IPS DF 6.9 (cell line): ENCODE results near the gene CASP10.
"Not testable (repeated sequence)": the region's sequence is repeated elsewhere in the genome, so short reads cannot be mapped to it uniquely, and the experiment has no call there.

Source experiments
- DNase-seq: peaks from one replicate; pipeline ENCODE4 v3.0.0-alpha.2; 2013; ENCODE audit warnings: low read depth, low spot score
- H3K27ac ChIP-seq: one replicate; pipeline ENCODE4 v1.5.1; 2013; ENCODE audit warnings: low read length, control low read depth
- H3K27me3 ChIP-seq: 2 replicates; pipeline ENCODE4 v1.6.1; 2013; ENCODE audit warnings: mild to moderate bottlenecking, low read length; ENCODE audit not compliant: control insufficient read depth, insufficient read depth
- H3K36me3 ChIP-seq: 2 replicates; pipeline ENCODE4 v1.6.1; 2013; ENCODE audit warnings: low read length; ENCODE audit not compliant: control insufficient read depth, insufficient read depth
- H3K4me1 ChIP-seq: 2 replicates; pipeline ENCODE4 v1.6.1; 2013; ENCODE audit warnings: low read length; ENCODE audit not compliant: control insufficient read depth, insufficient read depth
- H3K4me3 ChIP-seq: 2 replicates; pipeline ENCODE4 v1.5.1; 2013; ENCODE audit warnings: mild to moderate bottlenecking, low read length
- H3K9me3 ChIP-seq: 2 replicates; pipeline ENCODE4 v1.6.1; 2013; ENCODE audit warnings: low read length, inconsistent platforms; ENCODE audit not compliant: control insufficient read depth, insufficient read depth
- WGBS: extraction: QIAGEN DNeasy Blood & Tissue Kit; methylation state at CpG from one replicate; pipeline ENCODE4 v1.1.7; 2013; ENCODE audit warnings: mixed read lengths, missing lambda C conversion rate; ENCODE audit not compliant: insufficient read length, insufficient coverage; 5-methylcytosine and 5-hydroxymethylcytosine counted together

The CASP10 gene, protein sequence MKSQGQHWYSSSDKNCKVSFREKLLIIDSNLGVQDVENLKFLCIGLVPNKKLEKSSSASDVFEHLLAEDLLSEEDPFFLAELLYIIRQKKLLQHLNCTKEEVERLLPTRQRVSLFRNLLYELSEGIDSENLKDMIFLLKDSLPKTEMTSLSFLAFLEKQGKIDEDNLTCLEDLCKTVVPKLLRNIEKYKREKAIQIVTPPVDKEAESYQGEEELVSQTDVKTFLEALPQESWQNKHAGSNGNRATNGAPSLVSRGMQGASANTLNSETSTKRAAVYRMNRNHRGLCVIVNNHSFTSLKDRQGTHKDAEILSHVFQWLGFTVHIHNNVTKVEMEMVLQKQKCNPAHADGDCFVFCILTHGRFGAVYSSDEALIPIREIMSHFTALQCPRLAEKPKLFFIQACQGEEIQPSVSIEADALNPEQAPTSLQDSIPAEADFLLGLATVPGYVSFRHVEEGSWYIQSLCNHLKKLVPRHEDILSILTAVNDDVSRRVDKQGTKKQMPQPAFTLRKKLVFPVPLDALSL

DNA sequence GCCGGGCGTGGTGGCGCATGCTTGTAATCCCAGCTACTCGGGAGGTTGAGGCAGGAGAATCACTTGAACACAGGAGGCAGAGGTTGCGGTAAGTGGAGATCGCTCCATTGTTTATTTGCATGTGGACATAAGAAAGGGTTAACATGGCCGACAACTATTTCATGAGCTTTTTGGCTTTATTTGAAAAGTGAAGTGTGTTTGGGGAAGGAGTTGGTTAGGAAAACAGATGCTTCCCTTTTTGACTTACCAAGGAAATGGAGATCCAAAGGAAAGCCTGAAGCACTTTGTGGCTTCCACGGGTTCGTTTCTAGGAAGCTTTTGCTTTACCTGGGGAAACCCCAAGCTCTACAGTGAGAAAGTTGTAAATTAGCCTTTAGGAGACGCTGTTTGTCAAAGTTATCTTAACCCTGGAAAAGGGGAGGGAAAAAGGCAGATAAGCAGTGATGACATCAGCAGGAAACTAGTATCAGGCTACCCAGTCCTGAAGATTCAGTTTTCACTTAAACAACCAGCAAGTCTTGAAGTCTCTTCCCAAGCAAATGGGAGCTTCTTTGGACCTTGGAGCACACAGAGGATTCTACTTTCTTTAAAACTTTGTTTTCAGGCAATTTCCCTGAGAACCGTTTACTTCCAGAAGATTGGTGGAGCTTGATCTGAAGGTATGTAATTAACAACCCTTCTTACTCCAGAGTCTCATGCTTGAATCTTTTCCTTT is at the start of gene CASP10:
Gene CASP10 (plus strand): TSS at position 492 of the 715 bp plus-strand sequence. CDS start 2,637 bp downstream, outside the sequence.
- H3K4me3 ChIP-seq, result no peak within 1 kb of the TSS
- DNase-seq, result no peak
- H3K4me1 ChIP-seq, result no peaks in the 10 kb centered on the region; the same call in 1 of the 2 replicates
- WGBS, result no CpG with 5 or more reads among the region's 11 CpGs
- no peaks in the 10 kb centered on the region for H3K27me3 ChIP-seq
- H3K9me3 ChIP-seq, result no peaks in the 10 kb centered on the region; the same call in 1 of the 2 replicates
- no peak within 1 kb of the TSS for H3K27ac ChIP-seq
- no peaks in the 10 kb centered on the region for H3K36me3 ChIP-seq

DNA sequence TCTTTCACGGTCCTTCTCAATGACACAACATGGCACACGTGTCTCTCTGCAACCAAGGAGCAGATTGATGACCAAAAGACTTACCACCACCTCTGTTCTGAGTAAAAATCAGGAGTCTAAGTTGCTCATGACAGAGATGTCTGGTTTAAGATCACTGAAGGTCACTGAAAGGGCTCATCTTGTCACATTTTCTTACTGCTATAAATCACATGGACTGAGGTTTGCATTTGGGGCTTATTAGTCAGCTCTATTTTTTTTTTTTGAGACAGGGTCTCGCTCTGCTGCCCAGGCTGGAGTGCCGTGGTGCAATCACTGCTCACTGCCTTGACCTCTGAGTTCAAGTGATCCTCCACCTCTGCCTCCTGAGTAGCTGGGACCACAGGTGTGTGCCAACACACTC is 47.6 kb upstream of the CASP10 start:
- no peak for DNase-seq
- Histone ChIP-seq H3K4me3 (no peak overlapping the region), H3K36me3 (0 out of 2 replicates have a peak, but pooled peaks cover 5% of the 10 kb centered on the region), H3K27me3 (no peaks in the 10 kb centered on the region), H3K4me1 (no peaks in the 10 kb centered on the region), H3K9me3 (no peaks in the 10 kb centered on the region), H3K27ac (no peak overlapping the region)
- no CpG with 5 or more reads among the region's 4 CpGs for WGBS

DNA sequence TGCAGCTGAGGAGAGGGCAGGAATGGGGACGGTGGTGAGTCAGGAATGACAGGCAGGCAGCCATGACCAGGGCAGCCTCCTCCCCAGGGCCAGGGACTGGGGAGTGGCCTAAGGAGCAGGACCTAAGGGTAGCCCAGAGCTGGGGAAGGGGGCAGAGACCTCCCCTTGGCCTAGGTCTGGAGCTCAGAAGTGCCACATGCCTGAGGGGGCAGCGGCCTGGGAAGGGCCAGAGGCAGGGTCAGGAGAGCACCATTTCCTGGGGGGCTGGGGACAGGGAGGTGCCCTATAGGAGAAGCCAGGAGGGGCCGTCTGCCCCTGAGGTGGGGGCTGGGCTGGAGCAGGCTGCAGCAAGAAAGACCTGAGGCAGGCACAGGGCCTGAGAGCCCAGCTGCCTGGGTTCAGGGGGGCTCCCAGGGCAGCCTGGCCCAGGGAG is 46.0 kb upstream of the CASP10 start:
- Histone ChIP-seq H3K27ac (no peak overlapping the region), H3K9me3 (no peaks in the 10 kb centered on the region), H3K27me3 (no peaks in the 10 kb centered on the region), H3K4me3 (no peak overlapping the region), H3K36me3 (0 out of 2 replicates have a peak, but pooled peaks cover 5% of the 10 kb centered on the region), H3K4me1 (no peaks in the 10 kb centered on the region)
- WGBS, result no CpG with 5 or more reads among the region's 3 CpGs
- no peak for DNase-seq

DNA sequence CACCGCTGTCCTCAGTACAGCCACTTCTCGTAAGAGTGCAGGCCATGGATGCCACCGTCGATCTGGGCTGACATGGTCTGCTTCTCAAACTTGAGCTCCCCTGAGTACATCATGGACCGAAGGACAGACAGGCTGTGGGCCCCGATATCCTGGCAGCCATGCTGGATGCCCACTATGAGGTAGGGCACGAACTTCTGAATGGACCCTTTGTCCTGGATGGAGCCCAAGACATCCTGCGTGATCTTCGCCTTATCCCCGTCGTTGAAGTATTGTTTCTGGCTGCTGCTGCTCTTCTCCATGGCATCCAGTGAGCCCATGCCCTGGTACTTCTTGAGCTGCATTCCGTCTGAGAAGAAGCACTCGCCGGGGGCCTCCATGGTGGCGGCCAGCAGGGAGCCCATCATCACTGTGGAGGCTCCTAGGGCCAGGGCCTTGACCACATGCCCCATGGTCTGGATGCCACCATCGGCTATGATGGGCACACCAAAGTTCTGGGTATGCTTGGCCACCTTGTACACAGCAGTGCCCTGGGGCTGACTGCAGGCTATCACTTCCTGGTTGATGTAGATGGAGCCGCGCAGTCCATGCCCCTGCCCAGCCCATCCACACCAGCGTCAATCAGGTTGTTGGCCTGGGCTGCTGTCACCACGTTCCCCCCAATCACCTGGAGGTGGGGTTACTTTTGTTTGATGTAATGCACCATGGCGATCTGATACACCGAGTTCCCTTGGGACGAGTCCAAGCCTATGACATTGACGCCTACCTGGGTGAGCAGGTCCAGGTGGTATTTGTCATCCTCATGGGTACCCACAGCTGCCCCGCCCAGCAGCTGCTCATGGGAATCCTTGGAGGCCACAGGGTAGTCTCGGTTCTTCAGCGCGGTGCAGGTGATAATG is 45.2 kb upstream of the CASP10 start:
- no CpG with 5 or more reads among the region's 28 CpGs for WGBS
- Histone ChIP-seq H3K36me3 (0 out of 2 replicates have a peak, but pooled peaks cover 5% of the 10 kb centered on the region), H3K27ac (no peak overlapping the region), H3K4me1 (no peaks in the 10 kb centered on the region), H3K27me3 (no peaks in the 10 kb centered on the region), H3K4me3 (no peak overlapping the region), H3K9me3 (no peaks in the 10 kb centered on the region)
- DNase-seq, result no peak

DNA sequence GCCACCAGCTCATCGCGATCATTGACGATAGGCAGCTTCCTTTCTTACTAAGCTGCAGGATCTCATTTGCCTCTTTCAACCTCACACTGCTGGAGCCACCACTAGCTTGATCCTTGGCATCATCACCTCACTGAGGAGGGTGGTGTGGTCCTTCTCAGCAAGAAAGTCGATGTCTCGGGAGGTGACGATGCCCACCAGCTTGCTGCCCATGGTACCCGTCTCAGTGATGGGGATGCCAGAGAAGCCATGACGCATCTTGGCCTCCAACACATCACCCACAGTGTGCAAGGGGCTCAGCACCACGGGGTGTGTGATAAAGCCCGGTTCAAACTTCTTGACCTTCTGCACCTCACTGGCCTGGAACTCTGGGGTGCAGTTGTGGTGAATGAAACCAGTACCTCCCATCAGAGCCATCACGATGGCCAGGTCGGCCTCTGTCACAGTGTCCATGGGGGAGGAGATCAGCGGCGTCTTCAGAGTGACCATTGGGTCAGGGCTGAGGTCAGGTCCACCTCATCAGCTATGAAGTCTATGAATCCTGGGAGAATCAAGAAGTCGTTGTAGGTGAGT is 44.5 kb upstream of the CASP10 start:
- Histone ChIP-seq H3K9me3 (no peaks in the 10 kb centered on the region), H3K4me1 (no peaks in the 10 kb centered on the region), H3K27me3 (no peaks in the 10 kb centered on the region), H3K27ac (no peak overlapping the region), H3K36me3 (0 out of 2 replicates have a peak, but pooled peaks cover 5% of the 10 kb centered on the region), H3K4me3 (no peak overlapping the region)
- no CpG with 5 or more reads among the region's 15 CpGs for WGBS
- DNase-seq, result no peak

DNA sequence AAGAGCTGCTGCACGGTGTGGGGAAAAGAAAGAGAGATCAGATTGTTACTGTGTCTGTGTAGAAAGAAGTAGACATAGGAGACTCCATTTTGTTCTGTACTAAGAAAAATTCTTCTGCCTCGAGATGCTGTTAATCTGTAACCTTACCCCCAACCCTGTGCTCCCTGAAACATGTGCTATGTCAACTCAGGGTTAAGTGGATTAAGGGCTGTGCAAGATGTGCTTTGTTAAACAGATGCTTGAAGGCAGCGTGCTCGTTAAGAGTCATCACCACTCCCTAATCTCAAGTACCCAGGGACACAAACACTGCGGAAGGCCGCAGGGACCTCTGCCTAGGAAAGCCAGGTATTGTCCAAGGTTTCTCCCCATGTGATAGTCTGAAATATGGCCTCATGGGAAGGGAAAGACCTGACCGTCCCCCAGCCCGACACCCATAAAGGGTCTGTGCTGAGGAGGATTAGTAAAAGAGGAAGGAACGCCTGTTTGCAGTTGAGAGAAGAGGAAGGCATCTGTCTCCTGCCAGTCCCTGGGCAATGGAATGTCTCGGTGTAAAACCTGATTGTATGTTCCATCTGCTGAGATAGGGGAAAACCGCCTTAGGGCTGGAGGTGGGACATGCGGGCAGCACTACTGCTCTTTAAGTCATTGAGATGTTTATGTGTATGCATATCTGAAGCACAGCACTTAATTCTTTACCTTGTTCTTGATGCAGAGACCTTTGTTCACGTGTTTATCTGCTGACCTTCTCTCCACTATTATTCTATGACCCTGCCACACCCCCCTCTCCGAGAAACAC is 43.8 kb upstream of the CASP10 start:
- not testable (repeated sequence) for H3K27ac ChIP-seq, H3K9me3 ChIP-seq, H3K4me3 ChIP-seq, H3K36me3 ChIP-seq, H3K27me3 ChIP-seq, H3K4me1 ChIP-seq, DNase-seq
- no CpG with 5 or more reads among the region's 14 CpGs for WGBS

DNA sequence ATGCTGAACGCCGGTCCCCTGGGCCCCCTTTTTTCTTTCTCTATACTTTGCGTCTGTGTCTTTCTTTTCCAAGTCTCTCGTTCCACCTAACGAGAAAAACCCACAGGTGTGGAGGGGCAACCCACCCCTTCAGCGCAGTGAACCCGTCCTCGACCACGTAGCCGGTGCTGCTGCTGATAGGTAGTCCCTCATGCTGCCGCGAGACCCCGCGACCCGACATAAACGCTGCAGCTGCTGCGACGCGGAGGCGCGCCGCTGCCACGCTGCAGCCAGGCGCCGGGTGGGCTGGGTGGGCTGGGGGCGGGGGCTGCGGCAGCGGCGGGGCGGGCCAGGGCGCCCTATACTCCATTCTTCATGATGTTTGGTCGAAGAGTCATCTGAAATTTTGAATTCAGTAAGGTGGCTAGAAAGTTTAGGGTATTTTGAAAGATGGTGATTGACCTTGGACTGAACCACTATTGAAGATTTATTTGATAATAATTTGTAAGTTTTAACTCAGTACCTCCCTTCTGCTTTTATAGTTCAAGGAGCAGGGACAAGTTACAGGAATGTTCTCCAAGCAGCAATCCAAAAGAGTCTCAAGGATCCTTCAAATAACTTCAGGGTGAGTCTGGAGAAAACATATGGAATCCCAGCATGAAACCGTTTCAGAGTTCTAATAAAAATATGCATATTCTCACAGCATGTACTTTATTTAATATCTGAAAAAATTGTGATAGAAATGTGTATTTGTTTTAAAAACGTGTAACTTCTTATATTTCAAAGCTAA is 42.9 kb upstream of the CASP10 start:
- H3K9me3 ChIP-seq, result no peaks in the 10 kb centered on the region
- no CpG with 5 or more reads among the region's 34 CpGs for WGBS
- H3K36me3 ChIP-seq, result 0 out of 2 replicates have a peak, but pooled peaks cover 5% of the 10 kb centered on the region
- no peak overlapping the region for H3K27ac ChIP-seq
- no peaks in the 10 kb centered on the region for H3K4me1 ChIP-seq
- DNase-seq, result no peak
- H3K27me3 ChIP-seq, result no peaks in the 10 kb centered on the region
- no peak overlapping the region for H3K4me3 ChIP-seq

DNA sequence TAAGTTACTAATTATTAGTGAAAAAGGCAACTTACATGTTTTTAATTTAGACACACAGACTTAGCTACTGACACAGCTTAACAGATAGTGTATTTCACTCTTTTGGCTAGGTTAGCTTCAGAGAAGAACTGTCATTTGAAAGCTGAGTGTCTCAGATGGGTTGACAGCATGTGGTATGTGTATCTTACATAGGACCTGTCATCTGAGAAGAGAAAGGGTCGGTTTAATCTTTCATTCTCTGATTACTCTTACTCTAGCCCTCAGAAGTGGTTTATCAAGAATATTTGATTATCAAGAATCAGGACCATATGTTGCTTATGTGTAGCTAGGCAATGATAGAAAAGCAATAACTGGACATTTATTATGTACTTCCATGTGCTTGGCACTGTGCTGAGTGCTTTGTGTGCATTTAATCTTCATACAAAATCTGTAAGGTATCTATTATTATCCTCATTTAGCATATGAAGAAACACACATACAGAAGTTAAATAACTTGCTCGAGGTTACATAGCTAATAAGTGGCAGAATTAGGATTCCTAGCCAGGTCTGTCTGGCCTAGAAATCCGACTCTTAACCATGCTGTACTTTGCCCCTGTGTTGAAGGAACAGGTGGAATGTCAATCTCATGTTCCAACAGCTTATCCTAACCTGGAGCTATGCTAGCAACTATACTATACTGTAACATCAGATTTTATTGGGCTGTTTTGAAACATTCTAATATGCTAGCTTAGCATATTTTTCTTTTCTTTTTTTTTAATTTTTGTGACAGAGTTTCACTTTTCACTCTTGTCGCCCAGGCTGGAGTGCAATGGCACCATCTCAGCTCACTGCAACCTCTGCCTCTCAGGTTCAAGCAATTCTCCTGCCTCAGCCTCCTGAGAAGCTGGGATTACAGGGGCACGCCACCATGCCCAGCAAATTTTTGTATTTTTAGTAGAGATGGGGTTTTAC is 38.6 kb upstream of the CASP10 start:
- WGBS, result no CpG with 5 or more reads among the region's 5 CpGs
- H3K4me1 ChIP-seq, result no peaks in the 10 kb centered on the region
- H3K9me3 ChIP-seq, result no peaks in the 10 kb centered on the region
- H3K4me3 ChIP-seq, result no peak overlapping the region
- H3K27ac ChIP-seq, result no peak overlapping the region
- no peaks in the 10 kb centered on the region for H3K27me3 ChIP-seq
- no peak for DNase-seq
- H3K36me3 ChIP-seq, result no peaks in the 10 kb centered on the region
